ENCODE measurements around the gene TMEM150B. TPM values are rescaled to one million over a fixed set of nuclear protein-coding genes. Genes with fewer than 3 reads are reported as not detected.

The TMEM150B gene
- total RNA-seq, 1 donor from 2014 or later = not detected

- no peaks in the 10 kb centered on the region for H3K27me3 ChIP-seq (ENCODE audit: insufficient read depth, low read length)
- no peaks in the 10 kb centered on the region for H3K79me2 ChIP-seq (ENCODE audit: insufficient read depth, low read length)
- H3K4me2 ChIP-seq (ENCODE audit: low read length) = peak overlapping the region; percentile 94
- TF ChIP-seq EZH2 (IDR thresholded peaks at IDR 0.05; ENCODE audit: insufficient read depth, low read length) = no peak
- TF ChIP-seq, protein P1, sequence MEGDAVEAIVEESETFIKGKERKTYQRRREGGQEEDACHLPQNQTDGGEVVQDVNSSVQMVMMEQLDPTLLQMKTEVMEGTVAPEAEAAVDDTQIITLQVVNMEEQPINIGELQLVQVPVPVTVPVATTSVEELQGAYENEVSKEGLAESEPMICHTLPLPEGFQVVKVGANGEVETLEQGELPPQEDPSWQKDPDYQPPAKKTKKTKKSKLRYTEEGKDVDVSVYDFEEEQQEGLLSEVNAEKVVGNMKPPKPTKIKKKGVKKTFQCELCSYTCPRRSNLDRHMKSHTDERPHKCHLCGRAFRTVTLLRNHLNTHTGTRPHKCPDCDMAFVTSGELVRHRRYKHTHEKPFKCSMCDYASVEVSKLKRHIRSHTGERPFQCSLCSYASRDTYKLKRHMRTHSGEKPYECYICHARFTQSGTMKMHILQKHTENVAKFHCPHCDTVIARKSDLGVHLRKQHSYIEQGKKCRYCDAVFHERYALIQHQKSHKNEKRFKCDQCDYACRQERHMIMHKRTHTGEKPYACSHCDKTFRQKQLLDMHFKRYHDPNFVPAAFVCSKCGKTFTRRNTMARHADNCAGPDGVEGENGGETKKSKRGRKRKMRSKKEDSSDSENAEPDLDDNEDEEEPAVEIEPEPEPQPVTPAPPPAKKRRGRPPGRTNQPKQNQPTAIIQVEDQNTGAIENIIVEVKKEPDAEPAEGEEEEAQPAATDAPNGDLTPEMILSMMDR (IDR thresholded peaks at IDR 0.05; ENCODE audit: insufficient read depth, low read depth, low read length) = no peak
- H3K9me3 Mint-ChIP-seq (ENCODE audit: unreplicated experiment) = no peaks in the 10 kb centered on the region
- DNase-seq (ENCODE audit: low read depth) (no peak), FAIRE-seq (no peak)
- H4K20me1 ChIP-seq (ENCODE audit: insufficient read depth, low read length) = no peaks in the 10 kb centered on the region
- no peaks in the 10 kb centered on the region for H3K27me3 Mint-ChIP-seq (ENCODE audit: low read depth, unreplicated experiment)
- peak overlapping the region; percentile 74 for H3K9ac ChIP-seq (ENCODE audit: low read length)
- H3K4me1 ChIP-seq (ENCODE audit: insufficient read depth, low read length) = peaks cover 4% of the 10 kb centered on the region
- no peak overlapping the region for H3K27ac Mint-ChIP-seq (ENCODE audit: unreplicated experiment)
- no peak overlapping the region for H3K4me3 ChIP-seq (ENCODE audit: insufficient read depth, low read depth, low read length)
- H3K4me1 Mint-ChIP-seq (ENCODE audit: low read depth, unreplicated experiment) = no peaks in the 10 kb centered on the region
- H3K36me3 Mint-ChIP-seq (ENCODE audit: low read depth, unreplicated experiment) = peaks cover 18% of the 10 kb centered on the region
- peak overlapping the region; percentile 87 for H2AFZ ChIP-seq (ENCODE audit: low read depth, low read length)
- H3K36me3 ChIP-seq (ENCODE audit: insufficient read depth, low read length) = peaks cover 14% of the 10 kb centered on the region
- no peaks in the 10 kb centered on the region for H3K9me3 ChIP-seq (ENCODE audit: insufficient read depth, low read depth, low read length)
- H3K27ac ChIP-seq (ENCODE audit: low read depth, low read length) = no peak overlapping the region
- H3K4me3 Mint-ChIP-seq (ENCODE audit: unreplicated experiment) = no peak overlapping the region
Observed at GRCh38 chr19:55300886-55301458, 24.2 kb downstream of the TMEM150B start.

DNA sequence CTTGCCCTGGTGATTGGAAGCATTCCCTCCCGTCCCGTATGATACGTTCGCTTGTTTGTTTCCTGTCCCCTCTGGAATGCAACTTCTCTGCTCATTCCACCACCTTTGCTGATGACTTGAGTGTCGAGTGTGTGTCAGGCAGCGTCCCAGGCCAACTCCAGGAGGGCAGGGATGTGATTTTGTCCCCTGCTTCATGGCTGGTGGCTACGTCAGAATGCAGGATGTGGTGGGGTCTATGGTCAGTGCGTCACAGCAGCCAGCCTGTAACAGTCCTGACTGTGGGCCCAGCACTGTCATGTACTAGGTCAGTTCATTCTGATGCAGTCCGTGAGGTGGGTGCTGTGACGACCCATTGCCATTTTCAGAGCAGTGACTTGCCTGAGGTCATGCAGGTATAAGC is 25.1 kb downstream of the TMEM150B start:
- H3K27ac ChIP-seq (ENCODE audit: low read depth, low read length) = no peak overlapping the region
- no peaks in the 10 kb centered on the region for H3K9me3 Mint-ChIP-seq (ENCODE audit: unreplicated experiment)
- H3K27ac Mint-ChIP-seq (ENCODE audit: unreplicated experiment) = no peak overlapping the region
- no peak for TF ChIP-seq EZH2 (IDR thresholded peaks at IDR 0.05; ENCODE audit: insufficient read depth, low read length)
- TF ChIP-seq, protein P1 (IDR thresholded peaks at IDR 0.05; ENCODE audit: insufficient read depth, low read depth, low read length) = no peak
- H3K9ac ChIP-seq (ENCODE audit: low read length) = no peak overlapping the region
- H3K4me3 Mint-ChIP-seq (ENCODE audit: unreplicated experiment) = no peak overlapping the region
- FAIRE-seq = no peak
- H3K36me3 ChIP-seq (ENCODE audit: insufficient read depth, low read length) = peaks cover 10% of the 10 kb centered on the region
- H2AFZ ChIP-seq (ENCODE audit: low read depth, low read length) = no peak overlapping the region
- H3K79me2 ChIP-seq (ENCODE audit: insufficient read depth, low read length) = no peaks in the 10 kb centered on the region
- H3K27me3 ChIP-seq (ENCODE audit: insufficient read depth, low read length) = no peaks in the 10 kb centered on the region
- H3K27me3 Mint-ChIP-seq (ENCODE audit: low read depth, unreplicated experiment) = no peaks in the 10 kb centered on the region
- H3K36me3 Mint-ChIP-seq (ENCODE audit: low read depth, unreplicated experiment) = peaks cover 13% of the 10 kb centered on the region
- no peaks in the 10 kb centered on the region for H3K4me1 Mint-ChIP-seq (ENCODE audit: low read depth, unreplicated experiment)
- no peak for DNase-seq (ENCODE audit: low read depth)
- no peaks in the 10 kb centered on the region for H4K20me1 ChIP-seq (ENCODE audit: insufficient read depth, low read length)
- H3K4me2 ChIP-seq (ENCODE audit: low read length) = no peak overlapping the region
- no peak overlapping the region for H3K4me3 ChIP-seq (ENCODE audit: insufficient read depth, low read depth, low read length)
- peaks cover 4% of the 10 kb centered on the region for H3K4me1 ChIP-seq (ENCODE audit: insufficient read depth, low read length)
- H3K9me3 ChIP-seq (ENCODE audit: insufficient read depth, low read depth, low read length) = no peaks in the 10 kb centered on the region

GRCh38 chr19:55297267-55297666 is 27.9 kb downstream of the TMEM150B start:
- Histone ChIP-seq H3K27ac (ENCODE audit: low read depth, low read length) (no peak overlapping the region), H2AFZ (ENCODE audit: low read depth, low read length) (no peak overlapping the region), H3K36me3 (ENCODE audit: insufficient read depth, low read length) (peaks cover 2% of the 10 kb centered on the region), H4K20me1 (ENCODE audit: insufficient read depth, low read length) (no peaks in the 10 kb centered on the region), H3K9me3 (ENCODE audit: insufficient read depth, low read depth, low read length) (no peaks in the 10 kb centered on the region), H3K4me1 (ENCODE audit: insufficient read depth, low read length) (peaks cover 4% of the 10 kb centered on the region), H3K4me2 (ENCODE audit: low read length) (no peak overlapping the region), H3K79me2 (ENCODE audit: insufficient read depth, low read length) (no peaks in the 10 kb centered on the region), H3K4me3 (ENCODE audit: insufficient read depth, low read depth, low read length) (no peak overlapping the region), H3K9ac (ENCODE audit: low read length) (no peak overlapping the region), H3K27me3 (ENCODE audit: insufficient read depth, low read length) (no peaks in the 10 kb centered on the region)
- Mint-ChIP-seq H3K36me3 (ENCODE audit: low read depth, unreplicated experiment) (peaks cover 3% of the 10 kb centered on the region), H3K4me1 (ENCODE audit: low read depth, unreplicated experiment) (no peaks in the 10 kb centered on the region), H3K4me3 (ENCODE audit: unreplicated experiment) (no peak overlapping the region), H3K27me3 (ENCODE audit: low read depth, unreplicated experiment) (no peaks in the 10 kb centered on the region), H3K27ac (ENCODE audit: unreplicated experiment) (no peak overlapping the region), H3K9me3 (ENCODE audit: unreplicated experiment) (no peaks in the 10 kb centered on the region)
- TF ChIP-seq, protein P1 (IDR thresholded peaks at IDR 0.05; ENCODE audit: insufficient read depth, low read depth, low read length) = no peak
- TF ChIP-seq EZH2 (IDR thresholded peaks at IDR 0.05; ENCODE audit: insufficient read depth, low read length) = no peak
- DNase-seq (ENCODE audit: low read depth) = no peak
- no peak for FAIRE-seq

All from astrocyte (in vitro differentiated cells and primary cell).